HG03025 (cell line): ENCODE measurements around the gene CRYBG3.
A peak's percentile ranks its signal among the peaks of the same experiment; 100 is the strongest.

Experiments
- ATAC-seq: cut with Tn5 transposase; IDR thresholded peaks from one replicate; pipeline ENCODE4 v1.9.1; 2021; ENCODE audit warnings: mild to moderate bottlenecking, moderate library complexity; ENCODE audit not compliant: unreplicated experiment, low FRiP score

The CRYBG3 gene

DNA sequence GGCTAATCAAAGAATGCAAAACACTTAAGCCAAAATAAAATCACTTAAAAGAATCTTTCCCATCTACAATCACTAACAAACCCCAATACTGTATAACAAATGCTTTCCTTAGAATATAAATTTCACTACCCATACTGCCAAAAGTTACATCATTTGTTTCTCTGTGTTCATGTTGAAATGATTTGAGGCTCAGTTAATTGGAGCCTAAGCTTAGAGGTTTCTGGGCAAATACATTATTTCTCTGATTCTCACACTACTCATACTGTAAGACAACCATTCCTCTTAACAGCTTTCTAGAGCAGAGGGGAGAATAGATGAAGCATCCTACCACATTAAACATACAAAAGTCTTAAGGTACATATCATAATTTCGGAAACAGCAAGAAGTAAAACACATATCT lies 148.3 kb downstream of the CRYBG3 start:
- no peak for ATAC-seq

GRCh38 chr3:97970956-97971620 lies 149.3 kb downstream of the CRYBG3 start:
- ATAC-seq = no peak

DNA sequence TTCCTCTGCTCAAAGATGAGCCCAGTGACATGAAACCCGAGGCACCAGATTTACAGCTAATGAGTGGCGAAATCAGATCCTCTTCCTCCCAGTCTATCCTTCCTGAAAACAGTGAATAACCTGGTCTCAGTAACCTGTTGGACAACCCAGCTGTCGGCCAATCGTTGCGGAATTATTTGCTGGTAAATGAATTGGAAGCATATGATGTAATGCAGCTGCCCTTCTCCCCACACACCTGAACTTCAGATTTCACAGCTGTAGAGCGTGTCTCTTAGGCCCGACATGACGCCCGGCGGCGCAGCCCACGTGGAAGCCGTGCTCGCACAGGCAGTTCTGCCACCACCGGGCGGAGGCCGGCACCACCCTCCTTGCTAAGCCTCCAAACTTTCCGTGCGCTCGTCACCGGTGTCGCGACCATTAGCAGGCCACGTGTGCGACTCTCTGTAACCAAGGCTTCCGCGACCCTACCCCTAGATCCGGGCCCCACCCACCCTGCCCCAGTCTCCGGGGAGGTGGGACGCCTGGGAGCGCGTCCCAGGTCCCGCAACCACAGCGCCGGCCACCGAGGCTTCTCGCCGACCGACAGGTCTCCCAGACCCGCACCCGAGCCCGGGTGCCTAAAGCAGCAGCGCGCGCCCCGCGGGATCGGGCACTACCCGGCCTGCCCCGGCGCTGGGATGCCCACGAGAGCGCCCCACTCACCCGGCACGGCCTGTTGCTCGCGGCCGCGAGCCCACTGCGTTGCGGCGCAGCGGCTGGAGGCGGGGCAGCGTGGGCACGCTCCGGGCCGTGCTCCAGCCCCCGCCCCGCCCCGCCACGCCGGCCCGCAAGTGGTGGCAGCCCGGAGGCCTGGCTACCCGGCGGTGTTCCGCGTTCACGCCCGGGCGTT lies 150.1 kb downstream of the CRYBG3 start, which contains the start of gene RIOX2:
Gene RIOX2, minus strand, starts transcription at position 753 of the 889 bp plus-strand sequence. CDS start 4,838 bp downstream, outside the sequence.
- peak; percentile 93 for ATAC-seq

DNA sequence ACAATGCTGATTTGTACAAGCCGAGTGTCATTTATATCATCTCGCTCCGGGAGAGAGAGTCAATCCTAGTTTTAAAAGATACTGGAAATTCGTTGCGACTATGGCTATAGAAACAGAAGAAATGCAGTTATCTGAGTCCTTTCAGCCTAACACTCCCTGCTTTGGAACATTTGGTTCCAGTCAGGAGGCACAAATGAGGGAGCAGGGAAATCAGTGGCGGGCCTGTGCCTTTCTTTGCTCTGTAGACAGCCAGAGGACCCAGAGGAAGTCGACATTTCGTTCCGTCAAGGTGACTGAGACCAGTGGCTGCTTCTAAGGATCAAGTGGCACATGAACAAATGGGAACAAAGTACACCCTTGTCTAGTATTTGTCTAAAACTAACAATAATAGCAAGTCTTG lies 151.2 kb downstream of the CRYBG3 start:
- ATAC-seq = no peak

- no peak for ATAC-seq
Measured at GRCh38 chr3:97974996-97975395, 153.2 kb downstream of the CRYBG3 start.

DNA sequence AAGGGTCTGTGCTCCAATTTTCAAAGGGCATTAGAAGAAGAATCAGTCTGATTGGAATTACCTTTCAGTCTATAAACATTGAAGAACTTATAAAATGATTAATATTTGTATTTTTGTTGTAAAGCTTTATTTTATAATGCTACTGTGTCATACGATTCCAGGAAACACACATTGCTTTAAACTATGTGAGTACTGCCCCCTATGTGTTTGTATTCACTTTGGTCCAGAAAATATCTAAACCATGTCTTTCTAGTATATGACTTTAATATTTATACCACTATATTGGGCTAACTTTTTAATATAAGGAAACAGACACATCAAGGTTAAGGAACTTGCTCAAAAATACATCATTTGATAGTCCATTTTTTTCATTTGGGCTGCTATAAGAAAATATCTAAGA lies 153.7 kb downstream of the CRYBG3 start:
- no peak for ATAC-seq

DNA sequence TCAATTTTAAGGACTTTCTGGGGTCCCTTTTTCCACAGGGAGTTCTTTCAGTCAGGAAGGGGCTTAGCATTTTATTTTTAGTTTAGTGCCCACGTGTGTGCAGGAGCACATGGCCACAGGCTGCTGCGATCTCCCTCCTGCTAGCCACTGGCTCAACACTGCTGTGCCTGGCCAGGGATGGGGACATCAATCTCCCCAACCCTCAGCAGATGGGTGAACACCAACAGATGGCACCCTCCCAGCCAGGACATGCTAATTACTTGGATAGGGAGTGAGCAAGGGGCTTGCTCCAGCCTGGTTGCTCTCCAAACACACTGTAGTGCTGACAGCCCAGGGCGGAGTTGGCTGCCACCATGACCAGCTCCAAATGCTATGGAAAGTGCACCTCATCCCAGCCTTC lies 157.8 kb downstream of the CRYBG3 start:
- no peak for ATAC-seq

- ATAC-seq = no peak
Measured at GRCh38 chr3:97981886-97982285, 160.1 kb downstream of the CRYBG3 start.

GRCh38 chr3:97983933-97984491 lies 162.2 kb downstream of the CRYBG3 start:
- ATAC-seq = no peak

DNA sequence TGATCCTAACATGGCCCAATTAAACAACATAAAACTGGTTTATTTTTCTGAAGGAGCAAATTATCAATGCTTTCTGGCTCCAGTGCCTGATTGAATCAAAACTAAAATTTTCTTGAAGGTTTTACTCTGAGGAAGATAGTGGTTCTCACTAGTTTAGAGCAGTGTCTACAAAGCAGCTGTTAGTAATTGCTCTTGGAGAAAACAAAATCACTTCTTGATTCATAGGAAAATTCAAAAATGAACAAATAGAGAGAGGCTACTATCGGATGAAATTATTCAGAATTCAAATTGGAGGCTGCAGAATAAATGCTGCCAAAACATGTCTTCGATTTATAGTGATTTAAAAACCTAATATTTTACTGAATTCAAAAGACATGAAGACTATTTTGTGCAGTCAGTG lies 165.5 kb downstream of the CRYBG3 start:
- no peak for ATAC-seq

DNA sequence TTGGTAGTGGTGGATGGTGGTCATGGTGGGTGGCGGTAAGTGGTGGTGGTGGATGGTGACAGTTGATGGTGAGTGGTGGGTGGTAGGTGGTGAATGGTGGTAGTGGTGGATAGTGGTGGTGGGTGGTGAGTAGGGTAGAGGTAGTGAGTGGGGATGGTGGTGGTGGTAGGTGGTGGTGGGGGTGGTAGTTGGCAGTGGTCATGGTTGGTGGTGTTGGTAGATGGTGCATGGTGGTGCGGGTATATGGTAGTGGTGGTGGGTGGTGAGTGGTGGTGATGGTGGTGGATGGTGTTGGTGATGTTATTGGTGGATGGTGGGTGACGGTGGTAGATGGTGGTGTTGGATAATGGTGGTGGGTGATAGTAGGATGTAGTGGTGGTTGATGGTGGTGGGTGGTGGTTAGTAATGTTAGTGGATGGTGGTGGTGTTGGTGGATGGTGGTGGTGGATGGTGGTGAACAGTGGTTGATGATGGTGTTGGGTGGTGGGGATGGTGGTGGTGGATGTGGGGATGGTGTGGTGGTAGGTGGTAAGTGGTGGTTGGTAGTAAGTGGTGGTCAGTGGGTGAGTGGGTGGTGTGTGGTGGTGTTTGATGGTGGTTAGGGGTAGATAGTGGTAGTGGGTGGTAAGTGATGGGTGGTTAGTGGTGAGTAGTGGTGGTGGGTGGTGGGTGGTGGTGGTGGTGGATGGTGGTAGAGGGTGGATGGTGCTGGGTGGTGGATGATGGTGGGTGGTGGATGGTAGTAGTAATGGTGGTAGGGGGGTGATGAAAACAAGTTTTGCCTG lies 167.2 kb downstream of the CRYBG3 start:
- ATAC-seq = no peak

DNA sequence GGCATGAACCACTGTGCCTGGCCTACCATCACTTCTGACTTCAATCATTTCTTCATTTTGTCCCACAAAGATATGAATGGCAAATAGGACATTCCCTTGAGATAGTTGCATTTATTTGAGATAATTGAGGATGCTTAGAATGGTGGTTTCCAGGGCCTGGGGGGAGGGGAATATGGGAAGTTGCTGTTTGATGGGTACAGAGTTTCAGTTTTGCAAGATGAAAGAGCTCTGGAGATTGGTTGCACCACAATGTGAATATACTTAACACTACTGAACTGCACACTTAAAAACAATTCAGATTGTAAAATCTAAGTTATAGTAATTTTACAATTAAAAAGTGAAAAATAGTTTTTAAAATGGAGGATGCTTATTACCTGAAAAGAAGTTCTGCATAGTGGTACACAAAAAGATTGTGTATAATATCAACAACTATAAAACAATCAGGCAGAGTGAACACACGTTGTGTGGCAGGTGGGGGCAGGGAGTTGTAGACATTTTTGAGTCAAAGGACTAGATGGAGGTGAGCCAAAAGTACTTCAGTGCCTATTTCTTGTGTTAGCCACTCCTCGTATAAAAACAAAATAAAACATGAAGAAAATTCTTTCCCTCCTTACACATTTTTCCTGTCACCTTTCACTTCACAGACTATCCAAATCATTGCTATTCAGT lies 168.9 kb downstream of the CRYBG3 start:
- no peak for ATAC-seq

GRCh38 chr3:97991293-97991682 lies 169.5 kb downstream of the CRYBG3 start:
- no peak for ATAC-seq

GRCh38 chr3:97992547-97993173 lies 170.8 kb downstream of the CRYBG3 start:
- ATAC-seq = no peak

DNA sequence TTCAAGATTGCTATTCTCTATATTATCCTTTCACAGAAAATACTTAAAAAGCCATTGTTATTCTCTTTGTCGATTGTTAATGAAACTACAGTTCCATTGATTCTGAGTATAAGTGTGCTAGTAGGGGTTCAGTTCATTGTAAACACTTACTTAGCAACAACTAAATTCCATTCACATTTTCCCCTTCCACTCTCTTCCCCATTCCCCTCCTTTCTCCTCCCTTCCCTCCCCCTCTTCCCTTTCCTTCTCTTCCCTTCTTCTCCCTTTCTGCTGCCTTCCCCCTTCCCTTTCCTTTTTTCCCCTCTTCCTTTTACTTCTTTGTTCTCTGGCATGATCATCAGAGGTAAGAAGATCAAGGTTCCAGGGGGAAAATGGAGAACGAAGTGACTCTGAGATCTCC lies 171.7 kb downstream of the CRYBG3 start:
- ATAC-seq = no peak

DNA sequence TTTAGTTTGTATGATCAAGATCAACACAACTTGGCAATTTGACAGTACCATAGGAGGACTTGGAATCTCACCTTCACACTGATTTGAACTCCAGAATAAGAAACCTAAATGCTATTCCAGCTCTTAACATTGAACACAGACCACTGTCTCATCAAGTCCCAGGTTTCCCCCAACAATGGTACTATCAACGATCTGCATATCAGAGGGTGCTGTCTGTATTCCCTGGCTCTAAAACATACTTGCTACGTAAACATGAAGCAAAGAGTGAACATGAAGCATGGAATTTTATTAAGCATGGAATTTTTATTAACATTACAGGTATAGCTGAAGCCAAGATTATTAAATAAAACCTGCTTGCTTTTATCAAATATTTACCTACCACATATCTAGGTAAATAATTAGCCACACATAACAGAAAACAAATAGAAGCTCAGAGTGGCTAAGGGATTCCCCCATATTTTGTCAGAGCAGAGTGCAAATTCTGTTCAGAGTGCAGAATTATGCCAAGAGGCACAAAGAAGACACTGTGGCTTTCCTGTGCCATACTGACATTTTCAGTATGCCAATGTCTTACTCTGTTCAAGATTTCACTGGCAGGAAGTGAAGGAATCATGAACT lies 172.6 kb downstream of the CRYBG3 start:
- ATAC-seq = no peak
